IgD-negative memory B cell (primary cell): ENCODE data around the gene MSANTD2. TPM values are rescaled to one million over a fixed set of nuclear protein-coding genes. Genes with fewer than 3 reads are reported as not detected.

Experiments used
- H3K27ac Mint-ChIP-seq, 3 donors: one replicate each; pipeline ENCODE4 v1.8.0; 2020 to 2022; ENCODE audit warnings: mild to moderate bottlenecking in 3 of 3, mixed read lengths in 3 of 3, moderate library complexity in 1 of 3
- H3K27me3 Mint-ChIP-seq: one replicate; pipeline ENCODE4 v1.8.0; 2021; ENCODE audit warnings: mixed read lengths
- H3K36me3 Mint-ChIP-seq: one replicate; pipeline ENCODE4 v1.8.0; 2020; ENCODE audit warnings: mild to moderate bottlenecking, mixed read lengths
- H3K4me1 Mint-ChIP-seq, 3 donors: one replicate each; pipeline ENCODE4 v1.8.0; 2020 to 2022; ENCODE audit warnings: mixed read lengths in 3 of 3, mild to moderate bottlenecking in 1 of 3
- H3K4me3 Mint-ChIP-seq, 4 donors: one replicate each; pipeline ENCODE4 v1.8.0; 2020 to 2022; ENCODE audit warnings: mild to moderate bottlenecking in 4 of 4, mixed read lengths in 4 of 4, moderate library complexity in 3 of 4
- H3K9me3 Mint-ChIP-seq, 3 donors: one replicate each; pipeline ENCODE4 v1.8.0; 2020 to 2021; ENCODE audit warnings: mixed read lengths in 3 of 3, mild to moderate bottlenecking in 1 of 3
- polyA plus RNA-seq: library from polyadenylated mRNA; unstranded; fragments of 300-500 nt; fragmentation: Illumina TruSeq; gene quantifications from one replicate; pipeline ENCODE4 v1.2.3, GENCODE V29; 2021

The MSANTD2 gene
- polyA plus RNA-seq, 1 donor from 2014 or later = 7.1 TPM

- Mint-ChIP-seq H3K9me3 (no peaks in the 10 kb centered on the region), H3K27me3 (peaks cover 26% of the 10 kb centered on the region), H3K4me1 (peaks cover 8 to 10% (median 9%) of the 10 kb centered on the region in 3 donors), H3K27ac (no peak overlapping the region), H3K36me3 (no peaks in the 10 kb centered on the region), H3K4me3 (no peak overlapping the region)
These were observed 32.4 kb upstream of the MSANTD2 start for GRCh38 chr11:124832571-124832970.

DNA sequence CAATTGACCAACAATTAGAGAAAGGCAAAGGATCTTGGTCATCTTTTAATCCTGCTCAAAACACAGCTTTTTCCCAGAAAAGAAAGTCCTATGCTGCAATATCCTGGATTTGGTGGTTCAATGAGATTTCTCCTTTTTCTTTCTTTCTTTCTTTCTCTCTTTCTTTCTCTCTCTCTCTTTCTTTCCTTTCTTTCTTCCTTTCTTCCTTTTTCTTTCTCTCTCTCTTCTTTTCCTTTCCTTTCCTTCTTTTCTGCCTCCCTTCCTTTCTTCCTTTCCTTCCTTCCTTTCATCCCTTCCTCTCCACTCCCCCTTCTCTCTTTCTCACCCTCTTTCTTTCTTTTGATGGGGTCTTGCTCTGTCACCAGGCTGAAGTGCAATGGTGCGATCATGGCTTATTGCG lies 31.7 kb upstream of the MSANTD2 start:
- Mint-ChIP-seq H3K27me3 (peaks cover 23% of the 10 kb centered on the region), H3K27ac (no peak overlapping the region), H3K36me3 (no peaks in the 10 kb centered on the region), H3K4me3 (no peak overlapping the region), H3K4me1 (peaks cover 5 to 8% (median 6%) of the 10 kb centered on the region in 3 donors), H3K9me3 (no peaks in the 10 kb centered on the region)

GRCh38 chr11:124830749-124831148 lies 30.5 kb upstream of the MSANTD2 start:
- Mint-ChIP-seq H3K4me1 (peaks cover 0 to 3% (median 0%) of the 10 kb centered on the region in 3 donors), H3K9me3 (no peaks in the 10 kb centered on the region)

GRCh38 chr11:124829986-124830385 lies 29.8 kb upstream of the MSANTD2 start:
- Mint-ChIP-seq H3K27ac (peak overlapping the region in 1 of 3 donors; percentile 53), H3K36me3 (no peaks in the 10 kb centered on the region), H3K9me3 (no peaks in the 10 kb centered on the region), H3K27me3 (peaks cover 17% of the 10 kb centered on the region), H3K4me3 (no peak overlapping the region), H3K4me1 (peaks cover 0 to 2% (median 0%) of the 10 kb centered on the region in 3 donors)

More at GRCh38 chr11:124830749-124831148, 30.5 kb upstream of the MSANTD2 start:
- no peak overlapping the region for H3K27ac Mint-ChIP-seq
- H3K27me3 Mint-ChIP-seq = peaks cover 19% of the 10 kb centered on the region
- H3K36me3 Mint-ChIP-seq = no peaks in the 10 kb centered on the region
- no peak overlapping the region for H3K4me3 Mint-ChIP-seq

DNA sequence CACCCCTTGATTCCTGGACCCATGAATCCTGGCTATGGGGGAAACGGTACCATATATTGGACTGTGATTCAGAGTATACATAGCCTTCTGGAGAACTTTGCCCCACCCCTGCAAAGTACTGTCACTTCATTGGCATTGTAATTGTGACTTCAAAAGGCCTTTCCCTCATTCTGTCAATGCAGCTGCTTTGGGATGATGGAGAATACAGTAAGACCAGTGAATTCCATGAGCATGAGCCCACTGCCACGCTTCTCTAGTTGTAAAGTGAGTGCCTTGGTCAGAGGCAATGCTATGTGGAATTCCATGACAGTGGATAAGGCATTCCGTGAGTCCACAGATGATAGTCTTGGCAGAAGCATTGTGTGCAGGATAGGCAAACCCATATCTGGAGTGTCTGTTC lies 25.7 kb upstream of the MSANTD2 start:
- peaks cover 10% of the 10 kb centered on the region for H3K27me3 Mint-ChIP-seq
- no peak overlapping the region for H3K4me3 Mint-ChIP-seq
- no peak overlapping the region for H3K27ac Mint-ChIP-seq
- H3K36me3 Mint-ChIP-seq = peaks cover 4% of the 10 kb centered on the region
- no peaks in the 10 kb centered on the region for H3K9me3 Mint-ChIP-seq
- H3K4me1 Mint-ChIP-seq = peaks cover 0 to 2% (median 0%) of the 10 kb centered on the region in 3 donors

DNA sequence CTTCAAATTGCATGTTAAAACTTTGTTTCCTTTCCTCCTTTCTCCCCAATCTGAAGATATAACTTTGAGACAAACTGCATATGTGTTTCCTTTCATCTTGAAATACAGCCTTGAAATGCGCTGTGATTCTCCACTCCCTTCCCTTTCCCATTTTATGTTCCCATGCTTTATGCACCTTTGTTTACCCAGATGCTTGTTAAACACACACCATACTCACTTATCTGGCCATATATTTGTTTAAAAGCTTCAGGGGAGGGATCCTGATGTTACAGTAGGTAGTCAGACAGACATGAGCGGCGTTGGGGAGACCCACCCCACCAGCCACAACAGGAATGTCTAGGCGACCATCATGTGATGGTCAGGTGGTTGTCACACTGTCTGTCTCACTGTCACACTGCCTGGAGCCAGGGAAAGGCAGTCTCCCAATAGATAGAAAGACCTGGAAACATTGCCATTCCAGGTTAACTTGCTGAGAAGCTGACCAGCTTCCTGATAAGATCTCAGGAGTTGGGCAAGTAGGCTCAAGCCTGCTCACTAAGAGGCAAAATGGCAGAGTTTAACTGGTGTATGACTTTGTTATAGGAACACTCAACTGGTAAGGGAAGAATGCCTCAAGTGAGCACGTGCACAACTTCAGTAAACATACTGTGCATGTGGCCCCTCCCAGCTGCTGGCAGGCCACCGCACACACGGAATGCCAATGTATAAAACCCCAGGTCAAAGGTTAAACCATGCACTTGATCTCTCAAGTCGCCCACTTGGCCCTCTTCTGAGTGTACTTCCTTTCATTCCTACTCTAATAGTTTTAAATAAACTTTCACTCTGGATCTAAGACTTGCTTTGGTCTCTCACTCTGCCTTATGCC lies 23.5 kb upstream of the MSANTD2 start:
- Mint-ChIP-seq H3K27ac (no peak overlapping the region), H3K4me1 (no peaks in the 10 kb centered on the region), H3K4me3 (no peak overlapping the region)

DNA sequence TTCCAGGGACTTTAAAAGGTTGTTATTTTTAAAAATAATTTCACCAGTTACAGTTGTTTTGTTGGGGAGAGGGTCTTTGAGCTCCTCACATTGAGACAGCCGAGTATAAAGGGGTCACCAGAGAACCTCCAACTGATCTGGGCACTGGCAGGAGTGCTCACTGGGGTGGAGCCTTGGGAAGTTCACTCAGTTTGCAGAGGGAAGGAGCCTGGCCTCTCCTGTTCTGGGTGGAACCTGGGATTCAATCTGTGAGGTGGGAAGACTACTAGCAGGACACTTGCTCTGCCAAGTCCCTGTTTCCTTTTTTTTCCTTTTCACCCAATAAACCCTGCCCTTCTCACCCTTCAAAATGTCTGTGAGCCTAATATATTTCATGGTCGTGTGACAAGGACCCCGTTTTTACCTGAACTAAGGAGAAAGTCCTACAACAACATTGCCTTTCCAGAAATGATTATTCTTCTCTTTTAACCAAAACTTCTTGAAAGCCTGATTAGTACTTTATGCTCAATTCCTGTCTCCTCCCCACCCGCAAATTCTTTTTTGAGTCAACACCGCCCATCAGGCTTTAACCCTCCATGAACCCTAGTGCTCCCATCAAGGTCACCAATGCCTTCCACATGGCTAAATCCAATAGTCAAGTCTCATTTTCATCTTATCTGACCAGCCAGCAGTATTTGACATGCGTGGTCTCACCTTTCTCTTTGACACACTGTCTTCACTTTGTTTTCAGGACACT lies 22.0 kb upstream of the MSANTD2 start:
- Mint-ChIP-seq H3K4me1 (no peaks in the 10 kb centered on the region), H3K36me3 (peaks cover 4% of the 10 kb centered on the region), H3K4me3 (no peak overlapping the region), H3K9me3 (no peaks in the 10 kb centered on the region), H3K27me3 (peaks cover 18% of the 10 kb centered on the region), H3K27ac (no peak overlapping the region)

More for the DNA sequence above, 23.5 kb upstream of the MSANTD2 start:
- Mint-ChIP-seq H3K36me3 (peaks cover 4% of the 10 kb centered on the region), H3K9me3 (no peaks in the 10 kb centered on the region), H3K27me3 (peaks cover 10% of the 10 kb centered on the region)

DNA sequence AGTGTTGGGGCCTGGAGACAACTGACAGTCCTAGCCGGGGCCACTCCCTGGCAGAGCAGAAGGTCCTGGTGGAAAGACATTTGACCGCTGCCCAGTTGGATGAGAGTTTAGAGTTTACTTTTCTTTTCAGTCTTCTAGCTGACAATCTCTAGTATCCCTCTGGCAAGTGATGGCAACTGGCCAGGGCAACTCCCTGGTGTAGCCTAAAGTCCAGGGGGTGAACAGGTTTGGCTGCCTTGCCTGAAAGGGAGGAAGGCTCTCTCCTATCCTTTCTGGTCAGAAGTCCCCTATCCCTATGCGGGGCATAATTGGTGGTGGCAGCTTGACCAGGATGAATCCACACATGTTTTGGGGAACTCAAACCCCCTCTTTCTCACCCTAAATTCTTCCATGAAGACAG lies 16.8 kb upstream of the MSANTD2 start:
- Mint-ChIP-seq H3K4me3 (no peak overlapping the region), H3K4me1 (no peaks in the 10 kb centered on the region), H3K36me3 (no peaks in the 10 kb centered on the region), H3K27ac (peak overlapping the region in 1 of 3 donors; percentile 91), H3K27me3 (peaks cover 17% of the 10 kb centered on the region), H3K9me3 (no peaks in the 10 kb centered on the region)

- no peak overlapping the region for H3K4me3 Mint-ChIP-seq
- H3K27me3 Mint-ChIP-seq = peaks cover 17% of the 10 kb centered on the region
- H3K4me1 Mint-ChIP-seq = no peaks in the 10 kb centered on the region
- H3K9me3 Mint-ChIP-seq = no peaks in the 10 kb centered on the region
- no peaks in the 10 kb centered on the region for H3K36me3 Mint-ChIP-seq
- peak overlapping the region in 1 of 3 donors; percentile 84 for H3K27ac Mint-ChIP-seq
These were observed 14.5 kb upstream of the MSANTD2 start for GRCh38 chr11:124814739-124815138.

DNA sequence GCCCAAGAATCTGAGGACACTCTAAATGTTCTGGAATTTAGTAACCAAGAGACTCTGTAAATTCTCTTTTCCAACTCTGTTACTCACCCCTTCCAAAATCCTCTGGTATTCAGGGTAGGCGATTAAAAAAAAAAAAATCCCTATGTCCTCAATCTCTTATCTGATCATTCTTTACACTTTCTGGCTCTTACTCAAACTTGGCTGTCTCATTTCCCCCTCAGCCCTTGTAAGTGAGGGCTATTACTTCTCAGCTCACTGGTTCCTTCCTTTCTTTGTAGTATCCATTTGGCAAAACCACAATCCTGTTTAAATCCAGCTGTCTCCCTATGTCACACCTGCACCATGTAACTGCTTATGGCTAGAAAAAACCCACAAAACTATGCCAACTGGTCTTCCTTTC lies 12.7 kb upstream of the MSANTD2 start:
- Mint-ChIP-seq H3K27ac (no peak overlapping the region), H3K36me3 (peaks cover 2% of the 10 kb centered on the region), H3K27me3 (peaks cover 14% of the 10 kb centered on the region), H3K9me3 (no peaks in the 10 kb centered on the region), H3K4me1 (no peaks in the 10 kb centered on the region), H3K4me3 (no peak overlapping the region)

DNA sequence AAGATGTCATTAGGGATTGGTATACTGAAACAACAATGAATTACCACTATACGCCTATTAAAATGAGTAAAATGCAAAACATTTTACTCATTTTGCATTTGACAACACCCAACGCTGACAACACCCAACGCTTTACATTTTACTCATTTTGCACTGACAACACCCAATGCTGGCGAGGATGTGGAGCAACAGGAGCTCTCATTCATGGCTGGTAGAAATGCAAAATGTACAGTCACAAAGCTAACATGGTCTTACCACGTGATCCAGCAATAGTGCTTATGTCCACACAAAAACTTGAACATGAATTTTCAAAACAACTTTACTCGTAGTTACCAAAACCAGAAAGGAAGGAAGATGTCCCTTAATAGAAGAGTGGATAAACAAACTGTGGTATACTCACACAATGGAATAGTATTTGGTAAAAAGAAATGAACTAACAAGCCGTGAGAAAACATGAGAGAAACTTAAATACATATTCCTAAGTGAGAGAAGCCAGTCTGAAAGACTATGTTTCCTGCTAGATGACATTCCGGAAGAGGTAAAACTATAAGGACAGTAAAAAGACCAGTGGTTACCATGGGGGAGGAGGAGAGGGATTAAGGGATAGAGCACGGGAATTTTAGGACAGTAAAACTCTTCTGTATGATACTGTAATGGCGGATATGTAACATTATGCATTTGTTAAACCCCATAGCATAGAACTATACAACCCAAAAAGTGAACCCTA lies 11.4 kb upstream of the MSANTD2 start:
- H3K27me3 Mint-ChIP-seq = peaks cover 5% of the 10 kb centered on the region
- peaks cover 7% of the 10 kb centered on the region for H3K36me3 Mint-ChIP-seq
- H3K27ac Mint-ChIP-seq = no peak overlapping the region
- H3K4me1 Mint-ChIP-seq = no peaks in the 10 kb centered on the region
- H3K9me3 Mint-ChIP-seq = no peaks in the 10 kb centered on the region
- H3K4me3 Mint-ChIP-seq = no peak overlapping the region

GRCh38 chr11:124807660-124808270 lies 7.6 kb upstream of the MSANTD2 start:
- Mint-ChIP-seq H3K4me3 (no peak overlapping the region), H3K27ac (no peak overlapping the region), H3K36me3 (peaks cover 10% of the 10 kb centered on the region), H3K4me1 (peaks cover 0 to 3% (median 1%) of the 10 kb centered on the region in 3 donors), H3K27me3 (no peaks in the 10 kb centered on the region), H3K9me3 (no peaks in the 10 kb centered on the region)

DNA sequence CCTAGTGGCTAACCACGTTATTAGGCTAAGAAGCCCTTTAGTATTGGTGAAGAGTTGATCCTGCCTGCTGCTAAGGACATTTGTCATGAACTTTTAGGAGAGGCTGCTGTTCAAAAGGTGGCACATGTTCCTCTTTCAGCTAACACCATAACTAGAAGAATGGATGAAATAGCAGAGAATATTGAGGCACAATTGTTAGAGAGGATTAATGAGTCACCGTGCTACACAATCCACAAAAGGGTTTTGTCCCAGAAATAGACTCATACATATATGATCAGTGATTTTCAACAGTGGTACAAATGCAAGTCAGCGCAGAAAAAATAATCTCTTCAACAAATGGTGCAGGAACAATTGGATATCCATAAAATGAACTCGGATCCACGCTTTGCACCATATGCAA lies 7.0 kb upstream of the MSANTD2 start:
- H3K9me3 Mint-ChIP-seq = no peaks in the 10 kb centered on the region
- H3K27me3 Mint-ChIP-seq = no peaks in the 10 kb centered on the region
- H3K4me1 Mint-ChIP-seq = peaks cover 0 to 3% (median 1%) of the 10 kb centered on the region in 3 donors
- H3K36me3 Mint-ChIP-seq = peaks cover 10% of the 10 kb centered on the region
- H3K27ac Mint-ChIP-seq = peak overlapping the region in 1 of 3 donors; percentile 75
- no peak overlapping the region for H3K4me3 Mint-ChIP-seq

GRCh38 chr11:124804884-124805283 lies 4.7 kb upstream of the MSANTD2 start:
- H3K9me3 Mint-ChIP-seq = no peaks in the 10 kb centered on the region
- peak overlapping the region in 1 of 4 donors; percentile 50 for H3K4me3 Mint-ChIP-seq
- peak overlapping the region in 1 of 3 donors; percentile 64 for H3K27ac Mint-ChIP-seq
- H3K4me1 Mint-ChIP-seq = peaks cover 5 to 9% (median 5%) of the 10 kb centered on the region in 3 donors
- H3K27me3 Mint-ChIP-seq = no peaks in the 10 kb centered on the region
- peaks cover 10% of the 10 kb centered on the region for H3K36me3 Mint-ChIP-seq
